Measurements from ENCODE around the gene TRIO.

DNA sequence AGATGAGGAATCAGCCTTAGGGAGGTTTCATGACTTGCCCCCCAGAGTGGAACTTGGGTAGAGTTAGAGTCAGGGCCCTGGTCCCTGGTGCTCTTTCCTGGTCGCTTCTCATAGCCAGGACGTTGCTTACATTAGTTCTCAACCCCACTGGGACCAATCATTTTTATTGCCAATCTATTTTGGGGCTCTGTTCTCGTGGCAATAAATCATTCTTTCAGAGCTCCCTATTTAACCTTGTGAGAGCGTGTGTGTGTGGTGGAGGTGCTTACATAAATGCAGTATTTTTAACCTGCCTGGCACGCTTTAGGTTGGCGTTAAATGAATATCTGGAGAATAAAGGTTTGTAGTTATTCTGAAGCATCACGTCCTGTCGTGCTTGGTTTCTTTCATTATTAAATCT, 4.1 kb downstream of the TRIO start:
- TF ChIP-seq POLR2AphosphoS5 (IDR thresholded peaks at IDR 0.05; ENCODE audit: borderline replicate concordance, low read depth, low read length) (no peak), EZH2 (IDR thresholded peaks at IDR 0.05) (no peak)
